OCI-M2 (cell line): ENCODE measurements around the gene ERBB4.

ENCODE experiments used
- DNase-seq: peaks from one replicate; lab custom pipeline; 2025; ENCODE audit not compliant: unreplicated experiment; lab: John Stamatoyannopoulos, UW

The ERBB4 gene

DNA sequence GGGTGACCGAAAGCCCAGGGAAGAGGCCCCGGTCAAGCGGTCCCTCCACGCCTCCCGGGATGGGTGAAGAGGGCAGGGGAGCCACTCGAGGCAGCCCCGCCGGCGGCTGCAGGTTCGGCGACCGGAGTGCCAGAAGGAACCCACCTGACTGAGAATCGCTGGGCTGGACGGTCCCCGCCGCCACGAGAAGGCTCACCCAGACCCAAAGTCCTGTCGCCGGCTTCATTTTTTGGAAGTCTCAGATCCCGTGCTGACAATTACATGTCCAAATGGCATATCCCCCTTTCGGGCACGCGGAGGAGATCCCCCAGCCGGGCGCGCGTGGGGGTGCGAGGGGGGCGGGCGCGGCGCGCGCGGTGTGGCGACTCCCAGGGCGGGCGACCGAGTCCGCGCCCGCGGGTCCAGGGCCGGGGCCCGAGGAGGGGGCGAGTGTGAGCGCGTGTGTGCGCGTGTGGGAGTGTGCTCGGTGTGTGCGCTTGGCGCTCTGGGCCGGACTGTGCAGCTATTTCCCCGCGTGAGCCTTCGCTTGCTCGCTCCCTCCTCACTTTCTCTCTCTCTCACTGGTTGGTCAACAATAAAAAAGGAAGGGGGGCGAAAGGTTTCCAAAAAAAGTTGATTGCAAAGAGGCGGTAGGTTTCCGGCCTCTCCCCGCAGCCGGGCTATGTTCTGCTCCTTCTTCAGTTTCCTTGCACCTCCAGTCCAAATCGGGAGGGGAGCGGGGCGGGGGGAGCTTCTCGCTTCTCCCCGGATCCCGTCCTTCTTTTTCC is at the start of gene ERBB4:
TSS of gene ERBB4 (minus strand) at position 498 of the 767 bp plus-strand sequence. CDS start at position 226, 272 bp downstream.
- DNase-seq = no peak

DNA sequence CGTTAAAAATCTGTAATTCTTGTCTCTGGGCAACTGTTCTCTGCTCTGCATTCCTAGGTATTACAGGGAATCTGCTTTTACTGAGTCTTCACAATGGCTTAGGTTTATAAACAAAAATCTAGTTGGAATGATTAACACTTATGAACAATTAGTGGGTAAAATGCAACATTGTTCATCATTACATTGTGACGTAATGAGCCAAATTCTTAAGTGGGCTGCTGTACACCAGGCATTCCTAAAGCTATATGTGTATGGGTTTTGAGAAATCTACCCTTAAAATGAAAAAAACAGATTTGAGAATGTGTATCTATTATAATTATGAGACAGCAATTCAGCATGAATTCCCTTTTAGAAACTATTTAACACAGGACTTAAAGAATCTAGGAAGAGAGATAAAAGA is 41.5 kb upstream of the ERBB4 start:
- DNase-seq = no peak

DNA sequence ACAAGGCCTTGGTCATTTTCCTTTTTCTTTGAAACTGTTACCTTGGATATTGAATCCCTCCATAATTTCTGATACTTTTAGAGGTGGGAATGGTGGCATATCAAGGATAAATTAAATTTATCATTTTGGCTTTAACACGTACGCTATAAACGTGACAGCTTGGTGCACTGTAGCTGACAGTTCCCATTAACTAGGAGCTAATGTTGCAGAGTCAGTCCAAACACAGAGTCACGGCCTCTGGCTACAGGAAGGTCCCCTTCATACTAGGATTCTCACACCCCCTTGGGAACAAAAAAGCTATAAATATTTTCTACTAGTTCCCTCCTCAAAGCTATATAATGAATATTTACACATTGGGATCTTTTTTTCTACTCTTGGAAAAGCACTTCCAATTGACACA is 17.7 kb upstream of the ERBB4 start:
- no peak for DNase-seq

DNA sequence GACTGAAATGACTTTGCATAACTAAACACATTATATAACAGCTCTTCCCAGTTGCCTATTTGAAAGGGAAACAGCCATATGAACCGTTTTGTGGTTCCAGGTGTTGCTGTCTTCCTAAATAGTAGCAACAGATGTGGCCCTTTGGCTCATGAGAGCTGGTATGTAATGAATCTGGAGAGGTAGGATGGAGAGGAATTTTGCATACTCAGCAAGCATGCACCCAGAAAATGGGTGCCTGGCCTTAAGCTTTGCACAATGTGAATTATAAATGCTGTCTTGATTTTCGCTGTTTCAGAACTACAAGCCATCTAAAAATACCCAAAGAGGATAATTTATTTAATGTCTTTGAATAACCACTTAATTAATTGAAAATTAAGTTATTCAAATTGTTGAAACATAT is 15.6 kb upstream of the ERBB4 start:
- no peak for DNase-seq

DNA sequence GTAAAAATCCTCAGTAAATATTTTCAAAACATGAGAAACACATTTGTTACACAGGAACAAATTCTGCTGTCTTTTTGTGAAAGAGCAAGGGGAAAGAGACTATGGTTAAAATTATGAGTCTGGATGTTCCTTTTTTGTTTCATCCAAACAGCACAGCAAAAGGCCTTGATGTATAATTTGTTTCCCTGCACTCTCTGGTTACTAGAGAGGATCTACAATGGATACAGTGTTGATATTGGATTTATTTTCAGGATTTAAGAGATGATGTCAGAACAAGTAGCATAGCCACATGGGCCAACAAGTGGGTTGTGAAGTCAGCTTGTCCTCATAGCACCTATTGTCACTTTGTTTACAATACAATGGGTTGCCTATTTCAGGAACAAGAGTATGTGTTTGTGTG is 11.3 kb upstream of the ERBB4 start:
- no peak for DNase-seq

DNA sequence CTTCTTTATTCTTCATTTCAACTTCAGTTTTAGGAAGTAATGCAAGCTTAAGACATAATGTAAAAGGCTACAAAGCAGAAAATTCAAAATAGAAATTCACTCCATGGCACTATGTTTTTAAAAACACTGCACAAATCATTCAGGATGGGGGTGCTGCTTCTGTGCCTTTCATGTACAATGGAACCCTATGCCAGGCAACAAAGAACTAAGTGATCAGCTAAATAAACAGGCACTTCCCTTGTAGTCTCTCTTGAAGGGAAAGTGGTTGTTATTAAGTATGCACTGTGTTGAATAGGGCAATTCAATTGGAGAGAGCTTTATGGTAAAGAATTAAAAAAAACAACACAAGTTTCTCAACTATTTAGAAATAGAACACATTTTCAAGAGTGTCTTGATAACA is 10.9 kb upstream of the ERBB4 start:
- no peak for DNase-seq

DNA sequence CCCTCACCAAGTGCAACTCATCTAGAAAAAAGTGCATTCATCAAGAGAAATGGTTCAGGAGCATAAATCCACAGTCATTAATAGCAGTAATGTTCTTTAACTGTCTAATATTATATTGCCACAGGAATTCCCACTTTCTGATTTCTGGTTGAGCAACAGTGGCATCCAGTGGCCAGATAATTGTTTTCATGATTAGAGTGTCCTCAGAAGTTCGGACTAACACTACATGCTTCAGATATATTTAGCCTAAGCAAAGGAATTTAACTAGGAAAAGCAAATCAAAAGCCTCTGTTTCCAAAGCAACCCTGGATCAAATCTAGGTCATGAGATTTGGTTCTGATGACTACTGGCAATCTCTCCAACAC is 9.8 kb upstream of the ERBB4 start:
- peak; percentile 10 for DNase-seq

DNA sequence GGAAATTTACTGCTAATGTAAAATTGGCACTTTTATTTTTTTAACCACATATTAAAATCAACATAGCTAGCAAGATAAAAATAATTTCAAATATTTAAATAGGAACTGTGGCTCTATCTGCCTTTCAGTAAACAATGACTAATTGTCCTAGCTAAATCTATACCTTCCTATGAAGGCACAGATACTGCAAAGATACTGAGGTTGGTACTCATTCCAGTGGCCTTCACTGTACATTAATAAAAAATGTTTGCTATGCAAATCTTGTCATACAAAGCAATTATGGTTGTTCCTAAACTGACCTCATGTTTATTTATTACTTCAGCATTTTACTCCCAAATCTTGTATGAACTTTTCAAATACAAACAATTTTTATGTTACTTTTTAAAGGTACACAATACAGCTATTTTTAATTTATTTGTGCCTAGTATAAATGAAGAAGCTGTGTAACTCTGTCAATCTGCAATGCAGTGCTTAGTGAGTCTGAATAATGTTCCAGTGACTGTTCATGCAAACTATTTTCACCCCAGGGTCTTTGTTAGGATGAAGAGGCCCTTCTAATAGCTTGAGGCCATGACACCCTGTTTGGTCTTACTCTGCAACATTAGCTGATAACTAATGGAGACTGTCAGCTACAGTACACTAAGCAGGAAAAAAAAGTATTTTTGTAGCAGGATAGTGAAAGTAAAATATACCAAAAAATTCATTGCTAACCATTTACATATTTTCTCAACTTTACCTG is 9.3 kb upstream of the ERBB4 start:
- no peak for DNase-seq

DNA sequence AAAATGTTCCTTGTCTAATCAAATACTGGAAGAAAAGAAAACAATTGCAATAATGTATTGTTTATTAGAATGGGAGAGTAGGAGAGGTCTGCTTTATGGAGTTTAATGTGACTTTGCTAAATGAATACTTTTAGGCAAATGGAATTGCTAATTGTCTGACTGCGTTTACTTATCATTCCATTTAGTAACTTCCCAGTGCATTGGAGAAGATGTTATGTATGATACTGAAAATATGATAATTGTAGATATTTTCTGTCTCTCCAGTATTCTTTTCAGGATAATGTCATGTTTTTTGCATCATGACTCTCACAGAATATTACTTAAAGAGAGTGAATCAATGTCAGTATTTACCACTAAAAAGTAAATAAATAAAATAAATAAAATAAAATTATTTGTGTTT is 8.1 kb upstream of the ERBB4 start:
- DNase-seq = no peak

DNA sequence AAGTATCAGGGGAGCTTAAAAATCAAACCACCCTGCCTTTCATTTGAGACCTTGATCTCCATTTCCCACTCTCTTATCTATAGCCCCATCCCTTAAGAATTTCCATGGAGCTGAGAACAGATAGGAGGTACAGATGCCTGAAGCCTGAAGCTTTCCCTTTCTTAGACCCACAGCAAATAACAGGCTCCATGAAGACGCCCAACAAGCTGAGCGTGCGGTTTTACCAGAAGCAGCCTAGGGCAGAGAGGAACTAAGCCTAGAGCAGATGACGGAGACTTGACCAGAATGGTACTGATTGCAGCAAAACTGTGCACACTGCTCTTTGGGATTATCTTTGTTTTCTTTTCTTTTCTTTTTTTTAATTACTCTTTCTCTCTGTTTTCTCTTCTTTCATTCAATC is 1.7 kb upstream of the ERBB4 start:
- DNase-seq = no peak

DNA sequence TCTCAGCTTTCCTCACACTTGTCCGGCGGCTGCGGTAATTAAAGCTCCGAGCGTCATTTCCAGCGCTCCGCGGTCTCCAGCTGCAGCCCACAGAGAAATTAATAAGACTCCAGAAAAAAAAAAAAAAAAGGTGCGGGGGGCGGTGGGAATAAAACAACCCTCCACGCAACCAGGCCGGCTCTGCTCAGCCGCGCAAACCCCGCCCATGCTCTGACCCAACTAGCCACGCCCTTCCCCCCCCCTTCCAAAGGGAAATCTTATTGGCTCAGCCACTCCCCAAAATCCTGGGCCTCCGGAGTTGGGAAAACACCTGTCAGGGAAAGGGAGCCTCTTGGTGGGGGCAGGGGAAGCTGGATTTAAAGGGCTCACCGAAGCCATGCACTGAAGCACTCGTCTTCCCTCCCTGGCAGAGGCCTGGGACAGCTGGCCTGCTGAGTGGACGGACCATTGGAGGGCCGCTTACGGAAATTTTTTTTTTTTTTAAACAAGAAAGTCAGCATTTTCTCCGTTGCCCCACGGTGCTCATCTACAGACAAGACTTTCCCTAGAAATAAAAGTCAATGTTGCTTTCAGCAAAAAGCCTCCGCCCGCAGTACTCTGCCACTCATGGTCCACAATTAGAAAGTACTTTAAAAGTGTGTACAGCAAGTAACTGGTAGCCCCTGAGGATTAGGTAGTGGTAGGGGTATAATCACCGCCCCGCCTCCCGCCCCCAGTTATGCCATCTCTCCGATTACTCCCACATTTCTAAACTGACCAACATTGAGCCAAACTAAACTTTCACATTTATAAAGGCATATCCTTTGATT is 674 bp upstream of the ERBB4 start:
- DNase-seq = no peak

DNA sequence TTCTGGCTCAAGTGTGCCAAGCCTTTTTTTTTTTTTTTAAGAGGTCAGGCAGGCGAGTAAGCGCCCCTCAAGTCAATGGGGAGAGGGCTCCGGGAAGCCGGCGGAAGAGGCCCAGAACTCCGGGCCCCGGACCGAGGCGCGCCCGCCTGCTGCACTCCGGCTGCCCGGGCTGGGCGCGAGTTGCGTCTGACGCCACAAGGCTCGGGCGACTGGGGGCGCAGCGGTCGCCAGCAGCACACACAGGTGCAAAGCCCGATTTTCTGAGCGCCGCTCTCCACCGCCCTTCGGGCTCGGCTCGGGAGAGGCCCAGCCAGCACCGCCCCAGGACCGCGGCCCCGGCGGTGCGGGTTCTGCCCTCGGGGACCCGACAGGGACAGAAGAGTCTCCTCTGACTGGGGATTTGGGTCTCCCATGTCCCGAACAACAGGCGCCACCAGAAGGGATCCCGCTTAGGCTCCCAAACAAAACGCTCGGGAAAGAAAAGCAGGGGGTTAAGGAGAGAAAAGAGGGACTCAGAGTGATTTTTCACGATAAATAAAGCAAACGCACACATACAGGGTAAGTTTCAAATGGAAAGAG is 787 bp downstream of the ERBB4 start:
- DNase-seq = no peak

DNA sequence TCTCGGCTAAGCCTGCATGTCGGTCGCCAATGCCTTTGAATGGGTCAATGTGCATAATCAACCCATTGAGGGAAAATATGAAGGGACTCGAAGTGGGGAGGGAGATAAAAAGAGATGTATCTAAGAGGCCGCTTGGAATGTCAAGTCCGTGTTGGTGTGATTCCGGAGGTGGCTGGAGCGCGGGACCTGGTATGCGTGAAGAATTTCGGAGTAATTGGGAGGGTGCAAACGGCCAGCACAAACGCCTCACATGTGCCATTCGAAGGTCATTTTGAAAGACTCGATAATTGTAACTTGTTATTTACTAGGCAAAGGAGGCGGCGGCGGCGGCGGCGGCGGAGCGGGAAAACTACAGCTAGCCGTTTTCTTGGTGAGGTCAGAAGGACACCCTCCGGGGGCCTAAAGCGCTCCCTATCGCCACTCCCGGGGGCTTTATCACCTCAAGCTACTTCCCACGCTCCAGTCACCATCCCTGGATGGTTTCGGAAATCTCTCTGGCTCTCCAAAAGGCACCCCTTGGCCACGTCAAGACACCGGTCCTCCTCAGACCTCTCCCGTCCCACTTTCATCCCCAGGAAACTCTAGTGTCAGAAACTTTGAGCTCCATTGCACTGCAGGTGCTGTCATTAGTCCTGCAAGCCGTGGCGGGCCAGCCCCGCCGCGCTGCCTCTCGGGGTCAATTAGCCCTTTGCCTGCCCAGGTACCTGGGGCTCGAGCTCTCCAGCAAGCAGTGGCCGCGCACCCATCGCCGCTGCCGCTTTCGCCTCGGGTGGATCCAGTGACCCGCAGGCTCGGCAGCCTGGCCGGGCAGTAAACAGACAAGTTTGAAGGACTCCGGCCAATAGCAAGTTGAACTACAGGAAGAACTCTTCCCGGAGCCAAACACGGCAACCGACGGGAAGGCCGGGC is 1.5 kb downstream of the ERBB4 start:
- DNase-seq = no peak

DNA sequence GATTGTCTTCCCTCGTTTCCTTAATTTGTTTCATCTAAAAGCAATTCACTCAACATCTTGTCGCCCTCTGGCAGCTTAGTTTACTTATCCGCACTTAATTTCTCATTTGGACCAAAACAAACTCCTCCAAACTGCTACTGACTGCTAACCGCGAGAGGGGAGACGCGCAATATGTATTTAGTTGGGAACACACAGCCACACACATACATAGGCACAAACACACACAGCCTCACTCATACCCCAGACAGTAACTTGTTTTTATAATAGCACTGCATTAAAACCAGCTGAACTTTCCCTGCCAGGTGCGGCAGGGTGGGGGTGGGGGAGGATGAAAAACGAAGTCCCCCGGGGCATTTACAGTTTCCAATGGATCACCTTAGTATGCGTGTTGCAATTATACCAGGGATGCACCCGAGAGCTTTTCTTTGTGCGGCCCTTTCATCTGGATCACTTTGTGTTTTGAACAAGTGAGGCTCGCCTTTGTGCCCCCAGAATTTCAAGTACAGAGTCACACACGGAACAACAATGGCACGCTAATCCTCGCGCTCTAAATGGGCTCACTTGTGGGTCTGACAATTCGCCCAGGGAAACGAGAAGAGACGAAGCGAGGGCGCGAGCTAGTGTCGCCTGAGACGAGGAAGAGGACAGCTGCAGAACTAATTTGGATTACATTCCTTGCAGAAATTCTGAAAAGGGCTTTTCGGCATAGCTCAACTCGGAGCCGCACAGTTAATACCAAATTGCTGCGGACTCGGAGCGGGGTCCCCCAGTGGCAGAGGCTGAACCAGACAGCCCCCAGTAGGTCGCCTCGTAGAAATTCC is 2.4 kb downstream of the ERBB4 start:
- DNase-seq = no peak

DNA sequence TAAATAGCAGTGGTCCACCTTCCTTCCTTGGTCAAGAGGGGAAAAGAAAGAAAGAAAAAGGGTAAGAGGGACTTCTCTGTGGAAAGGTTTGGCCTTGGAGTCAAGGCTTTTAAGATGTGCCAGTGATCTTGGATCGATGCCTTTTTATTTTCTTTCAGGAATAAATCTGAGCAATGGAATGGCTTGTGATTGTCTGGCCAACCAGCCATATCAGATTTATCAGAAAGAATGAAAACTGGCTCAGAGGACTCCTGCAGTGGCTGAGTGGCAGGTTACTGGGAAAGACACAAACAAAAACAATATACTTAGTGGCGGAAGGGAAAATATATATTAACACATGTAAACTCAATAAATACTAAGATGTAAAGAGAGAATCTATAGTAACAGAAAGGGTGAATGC is 4.3 kb downstream of the ERBB4 start:
- no peak for DNase-seq

DNA sequence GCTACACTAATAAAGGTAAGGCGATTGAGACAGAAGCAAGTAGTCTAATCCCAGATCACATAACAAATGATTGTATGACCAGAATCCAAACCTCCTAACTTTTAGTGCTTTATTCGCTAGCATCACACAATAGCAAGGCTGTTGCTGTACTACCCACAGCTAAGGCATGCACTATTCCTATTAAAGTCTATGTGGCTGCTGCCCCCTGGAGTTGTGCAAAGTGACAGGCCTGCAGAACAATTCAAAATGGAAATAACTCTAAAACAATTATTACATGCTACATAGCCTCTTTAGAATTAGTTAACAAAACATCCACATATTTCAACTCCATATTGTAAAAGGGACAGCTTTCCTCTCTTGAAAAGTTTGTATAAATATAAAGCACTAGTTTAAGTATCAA is 6.0 kb downstream of the ERBB4 start:
- DNase-seq = no peak

DNA sequence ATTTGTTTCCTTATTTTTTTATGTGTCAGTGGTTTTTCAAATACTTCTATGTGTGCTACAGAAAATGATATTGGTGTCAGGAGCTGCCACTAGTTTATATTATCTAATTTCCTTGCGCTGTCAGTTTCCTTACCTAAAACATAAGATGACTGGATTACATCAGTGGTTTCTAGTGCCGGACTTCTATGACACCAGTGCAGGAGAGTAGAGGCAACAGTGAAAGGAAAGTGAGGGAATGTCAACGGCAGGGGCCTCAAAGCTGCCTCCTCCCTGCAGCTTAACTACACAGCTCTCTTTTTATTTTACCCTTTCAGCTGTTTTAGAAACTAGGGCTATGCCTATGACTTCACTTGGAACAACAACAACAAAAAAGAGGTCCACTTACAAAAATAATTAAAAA is 6.5 kb downstream of the ERBB4 start:
- DNase-seq = no peak

DNA sequence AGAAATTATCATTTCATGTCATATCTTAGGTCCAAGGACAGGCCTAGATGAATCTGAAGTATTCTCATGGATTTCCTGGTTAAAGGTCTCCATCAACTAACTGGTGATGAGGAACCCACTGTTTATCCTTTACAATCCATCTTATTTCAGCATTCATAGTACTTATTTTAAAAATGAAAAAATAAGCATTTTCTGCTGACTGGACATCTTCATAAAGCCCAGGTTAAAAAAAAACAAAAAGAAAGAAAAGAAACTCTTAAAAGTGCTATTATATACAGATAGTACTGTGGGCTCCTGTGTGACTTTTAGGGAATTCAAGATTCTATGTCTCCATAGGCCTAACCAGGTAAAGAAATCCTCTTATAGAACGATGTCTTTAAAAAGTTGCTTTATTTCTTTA is 7.1 kb downstream of the ERBB4 start:
- no peak for DNase-seq

DNA sequence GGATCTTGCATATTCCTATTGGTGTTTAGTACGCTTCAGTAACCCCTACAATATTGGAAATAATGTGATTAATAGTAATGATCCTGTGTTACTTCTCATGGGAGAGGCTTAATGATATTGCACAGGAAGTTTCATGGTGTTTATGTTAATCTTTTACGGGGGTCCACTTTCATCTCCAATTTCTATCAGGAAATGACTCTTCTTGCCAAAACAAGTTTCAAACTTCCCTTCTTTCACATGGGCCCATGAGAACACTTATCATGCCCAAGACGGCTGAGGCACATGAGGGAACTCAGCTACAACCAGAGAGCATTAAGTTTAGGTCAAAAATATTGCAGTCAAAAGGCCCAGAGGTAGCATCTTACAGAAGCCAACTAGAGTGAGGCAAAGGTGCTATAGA is 7.6 kb downstream of the ERBB4 start:
- DNase-seq = no peak

DNA sequence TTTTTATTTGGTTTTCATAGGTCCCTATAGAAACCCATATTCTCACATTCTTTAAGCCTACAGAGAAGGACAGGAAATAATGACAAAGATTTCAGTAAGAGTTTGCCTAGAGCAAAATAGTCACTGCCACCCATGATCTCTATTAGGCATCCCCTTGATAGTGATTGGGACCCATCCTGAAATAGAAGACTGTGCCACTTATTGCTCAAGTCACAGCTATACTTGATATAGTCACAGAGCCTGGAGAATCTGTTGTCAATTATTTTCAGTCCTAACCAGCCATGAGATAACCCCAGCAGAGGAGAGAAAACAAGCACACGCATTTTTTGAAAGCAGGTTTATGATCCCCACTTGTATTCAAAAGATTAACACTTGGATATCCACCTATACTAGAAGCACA is 8.2 kb downstream of the ERBB4 start:
- no peak for DNase-seq
